Liver (tissue), 9 donors: ENCODE results near the gene PTPN12. TPM values are rescaled to one million over a fixed set of nuclear protein-coding genes. Genes with fewer than 3 reads are reported as not detected.

Experiments used
- DNase-seq: peaks from one replicate; pipeline ENCODE4 v3.0.0-alpha.2; 2017; ENCODE audit warnings: low spot score
- H3K27ac ChIP-seq, 2 donors: one replicate each; pipeline ENCODE4 v1.7.0; 2013; ENCODE audit warnings: inconsistent platforms in 2 of 2, low read length in 2 of 2, control low read depth in 1 of 2, low read depth in 1 of 2, mild to moderate bottlenecking in 1 of 2
- H3K27me3 ChIP-seq, 4 donors: one replicate each; pipeline versions ENCODE4 v1.6.1 to v1.7.0; 2013; ENCODE audit warnings: low read length in 3 of 4, inconsistent platforms in 1 of 4, mild to moderate bottlenecking in 1 of 4, moderate library complexity in 1 of 4; ENCODE audit not compliant: control insufficient read depth in 4 of 4, insufficient read depth in 4 of 4
- H3K36me3 ChIP-seq, 4 donors: one replicate each; pipeline versions ENCODE4 v1.6.1 to v1.7.0; 2013; ENCODE audit warnings: low read length in 3 of 4, mild to moderate bottlenecking in 3 of 4, low read depth in 1 of 4, moderate library complexity in 1 of 4; ENCODE audit not compliant: control insufficient read depth in 4 of 4, insufficient read depth in 3 of 4
- H3K4me1 ChIP-seq, 4 donors: one replicate each; pipeline versions ENCODE4 v1.6.1 to v1.7.0; 2013; ENCODE audit warnings: low read length in 3 of 4, mild to moderate bottlenecking in 3 of 4, moderate library complexity in 1 of 4; ENCODE audit not compliant: control insufficient read depth in 4 of 4, insufficient read depth in 4 of 4
- H3K4me3 ChIP-seq, 3 donors: one replicate each; pipeline versions ENCODE4 v1.6.1 to v1.7.0; 2013; ENCODE audit warnings: low read length in 3 of 3, control low read depth in 1 of 3, low read depth in 1 of 3, mild to moderate bottlenecking in 1 of 3
- H3K9ac ChIP-seq, 2 donors: one replicate each; pipeline ENCODE4 v1.7.0; 2013; ENCODE audit warnings: low read length in 2 of 2, mild to moderate bottlenecking in 2 of 2, moderate library complexity in 2 of 2, control low read depth in 1 of 2, low read depth in 1 of 2
- H3K9me3 ChIP-seq, 4 donors: one replicate each; pipeline versions ENCODE4 v1.6.1 to v1.7.0; 2013; ENCODE audit warnings: low read length in 3 of 4; ENCODE audit not compliant: control insufficient read depth in 4 of 4
- FOXA1 ChIP-seq: IDR thresholded peaks from 2 replicates; pipeline ENCODE4 v1.6.1; 2016; ENCODE audit warnings: antibody characterized with exemption
- FOXA2 ChIP-seq: IDR thresholded peaks from 2 replicates; pipeline ENCODE4 v1.6.1; 2016; ENCODE audit warnings: antibody characterized with exemption
- GABPA ChIP-seq, 2 donors: IDR thresholded peaks in 1 of 2; conservative IDR thresholded peaks in 1 of 2; 2 replicates each; pipeline ENCODE4 v1.6.1; 2016; ENCODE audit warnings: antibody characterized with exemption in 2 of 2, mild to moderate bottlenecking in 1 of 2, moderate library complexity in 1 of 2
- HNF4G ChIP-seq: IDR thresholded peaks from 2 replicates; pipeline ENCODE4 v1.6.1; 2016; ENCODE audit warnings: antibody characterized with exemption
- JUND ChIP-seq, 2 donors: IDR thresholded peaks; 2 replicates each; pipeline ENCODE4 v1.6.1; 2016; ENCODE audit warnings: antibody characterized with exemption in 2 of 2
- NR2F2 ChIP-seq: IDR thresholded peaks from 2 replicates; pipeline ENCODE4 v1.6.1; 2016; ENCODE audit warnings: antibody characterized with exemption
- RAD21 ChIP-seq, 2 donors: IDR thresholded peaks; 2 replicates each; pipeline ENCODE4 v1.6.1; 2016; ENCODE audit warnings: antibody characterized with exemption in 2 of 2, mild to moderate bottlenecking in 2 of 2
- RXRA ChIP-seq, 2 donors: IDR thresholded peaks; 2 replicates each; pipeline ENCODE4 v1.6.1; 2017 to 2018; ENCODE audit warnings: antibody characterized with exemption in 2 of 2, mild to moderate bottlenecking in 1 of 2
- SP1 ChIP-seq: IDR thresholded peaks from 2 replicates; pipeline ENCODE4 v1.6.1; 2018; ENCODE audit warnings: antibody characterized with exemption, mild to moderate bottlenecking
- TAF1 ChIP-seq: conservative IDR thresholded peaks from 2 replicates; pipeline ENCODE4 v1.6.1; 2016; ENCODE audit warnings: antibody characterized with exemption, mild to moderate bottlenecking
- WGBS: extraction: QIAGEN DNeasy Blood & Tissue Kit; methylation state at CpG from one replicate; pipeline ENCODE4 v1.1.7; 2013; 5-methylcytosine and 5-hydroxymethylcytosine counted together
- polyA plus RNA-seq, 2 donors: library from polyadenylated mRNA; stranded (reverse) in 1 of 2; unstranded in 1 of 2; fragments of 200-250 nt in 1 of 2; fragments of >200 nt in 1 of 2; fragmentation: Nextera tagmentation in 1 of 2; extraction: Ambion mirVana in 1 of 2; gene quantifications; one replicate each; pipeline versions ENCODE4 v1.2.1 to v1.2.3, GENCODE V29; 2013 to 2015
- total RNA-seq, 2 donors: library from RNA; depleted of rRNA; stranded (reverse); fragments of >200 nt; gene quantifications; one replicate each; pipeline ENCODE4 v1.2.3, GENCODE V29; 2014
- TF ChIP-seq, protein P1 (sequence below): fragments of 150-350 bp; IDR thresholded peaks from 2 replicates; pipeline ENCODE4 v1.5.1; 2017; ENCODE audit warnings: improper control_type of control experiment, low read depth, low read length; ENCODE audit not compliant: missing input control
- TF ChIP-seq, protein P2 (sequence below): IDR thresholded peaks from 2 replicates; pipeline ENCODE4 v1.6.1; 2016; ENCODE audit warnings: antibody characterized with exemption
- TF ChIP-seq, protein P3 (sequence below): IDR thresholded peaks from 2 replicates; pipeline ENCODE4 v1.6.1; 2016; ENCODE audit warnings: antibody characterized with exemption
- donor health status: healthy.
- donor health status: healthy.
- donor health status: healthy.
- donor health status: healthy.
- donor health status: healthy.

The PTPN12 gene
- total and polyA plus RNA-seq, 4 donors: 10.1 to 18.6 (median 15.3) TPM

DNA sequence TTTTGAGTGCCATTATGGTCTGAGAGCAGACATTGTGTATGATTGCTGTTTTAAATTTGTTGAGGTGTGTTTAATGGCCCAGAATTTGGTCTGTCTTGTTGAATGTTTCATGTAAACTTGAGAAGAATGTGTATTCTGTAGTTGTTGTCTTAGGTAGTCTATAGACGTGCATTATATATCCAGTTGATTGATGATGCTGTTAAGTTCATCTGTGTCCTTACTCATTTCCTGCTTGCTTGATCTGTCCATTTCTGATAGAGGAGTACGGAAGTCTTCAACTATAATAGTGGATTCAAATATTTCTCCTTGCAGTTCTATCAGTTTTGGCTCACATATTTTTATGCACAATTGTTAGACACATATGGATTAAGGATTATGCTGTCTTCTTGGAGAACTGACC, 16.0 kb downstream of the PTPN12 start:
- no peak overlapping the region for H3K9ac ChIP-seq
- H3K9me3 ChIP-seq: no peaks in the 10 kb centered on the region
- H3K27me3 ChIP-seq: no peaks in the 10 kb centered on the region
- no peak for TF ChIP-seq RXRA (IDR thresholded peaks at IDR 0.05)
- no peak for TF ChIP-seq FOXA1
- TF ChIP-seq HNF4G: no peak
- TF ChIP-seq RAD21 (IDR thresholded peaks at IDR 0.05): no peak
- TF ChIP-seq, protein P1, sequence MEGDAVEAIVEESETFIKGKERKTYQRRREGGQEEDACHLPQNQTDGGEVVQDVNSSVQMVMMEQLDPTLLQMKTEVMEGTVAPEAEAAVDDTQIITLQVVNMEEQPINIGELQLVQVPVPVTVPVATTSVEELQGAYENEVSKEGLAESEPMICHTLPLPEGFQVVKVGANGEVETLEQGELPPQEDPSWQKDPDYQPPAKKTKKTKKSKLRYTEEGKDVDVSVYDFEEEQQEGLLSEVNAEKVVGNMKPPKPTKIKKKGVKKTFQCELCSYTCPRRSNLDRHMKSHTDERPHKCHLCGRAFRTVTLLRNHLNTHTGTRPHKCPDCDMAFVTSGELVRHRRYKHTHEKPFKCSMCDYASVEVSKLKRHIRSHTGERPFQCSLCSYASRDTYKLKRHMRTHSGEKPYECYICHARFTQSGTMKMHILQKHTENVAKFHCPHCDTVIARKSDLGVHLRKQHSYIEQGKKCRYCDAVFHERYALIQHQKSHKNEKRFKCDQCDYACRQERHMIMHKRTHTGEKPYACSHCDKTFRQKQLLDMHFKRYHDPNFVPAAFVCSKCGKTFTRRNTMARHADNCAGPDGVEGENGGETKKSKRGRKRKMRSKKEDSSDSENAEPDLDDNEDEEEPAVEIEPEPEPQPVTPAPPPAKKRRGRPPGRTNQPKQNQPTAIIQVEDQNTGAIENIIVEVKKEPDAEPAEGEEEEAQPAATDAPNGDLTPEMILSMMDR: no peak
- TF ChIP-seq SP1: no peak
- no peaks in the 10 kb centered on the region for H3K4me1 ChIP-seq
- H3K36me3 ChIP-seq: peaks cover 0 to 3% (median 0%) of the 10 kb centered on the region in 4 donors
- WGBS: 85% methylated on average over 2 of the region's 2 CpGs
- no peak overlapping the region for H3K27ac ChIP-seq
- H3K4me3 ChIP-seq: no peak overlapping the region
- DNase-seq: no peak

DNA sequence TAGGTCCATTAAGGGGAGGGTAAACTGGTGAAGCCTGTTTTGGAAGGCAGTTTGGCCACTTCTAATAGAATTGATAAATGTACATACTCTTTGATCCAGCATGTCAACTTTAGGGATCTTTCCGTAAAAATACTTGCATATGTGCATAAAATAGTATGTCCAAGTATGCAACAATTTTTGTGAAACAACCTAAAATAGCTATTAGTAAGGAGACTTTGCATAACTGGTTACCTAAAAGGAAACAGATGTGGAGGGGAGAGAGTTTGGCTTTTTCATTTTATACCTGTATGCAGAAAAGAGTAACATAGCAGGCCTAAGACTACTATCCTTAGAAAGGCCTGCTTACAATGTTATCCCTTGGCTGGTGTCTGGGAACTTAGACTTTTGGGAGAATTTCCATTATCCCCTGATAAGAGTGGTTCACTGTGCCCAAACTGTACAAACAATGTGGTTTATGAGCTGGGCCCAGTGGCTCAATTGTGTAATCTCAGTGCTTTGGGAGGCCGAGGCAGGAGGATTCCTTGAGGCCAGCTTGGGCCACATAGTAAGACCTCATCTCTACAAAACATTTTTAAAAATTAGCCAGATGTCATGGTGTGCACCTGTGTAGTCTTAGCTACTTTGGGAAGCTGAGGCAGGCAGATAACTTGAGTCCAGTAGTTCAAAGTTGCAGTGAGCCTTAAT, 21.3 kb downstream of the PTPN12 start:
- no peaks in the 10 kb centered on the region for H3K27me3 ChIP-seq
- TF ChIP-seq GABPA (IDR thresholded peaks at IDR 0.05 in 1 of 2, conservative IDR thresholded peaks at IDR 0.05 in 1 of 2): no peak
- TF ChIP-seq NR2F2: no peak
- TF ChIP-seq, protein P2, sequence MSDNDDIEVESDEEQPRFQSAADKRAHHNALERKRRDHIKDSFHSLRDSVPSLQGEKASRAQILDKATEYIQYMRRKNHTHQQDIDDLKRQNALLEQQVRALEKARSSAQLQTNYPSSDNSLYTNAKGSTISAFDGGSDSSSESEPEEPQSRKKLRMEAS: no peak
- TF ChIP-seq FOXA2: no peak
- TF ChIP-seq, protein P1: no peak
- no peak for TF ChIP-seq FOXA1
- no peak for TF ChIP-seq SP1
- TF ChIP-seq JUND (IDR thresholded peaks at IDR 0.05): no peak
- TF ChIP-seq, protein P3, sequence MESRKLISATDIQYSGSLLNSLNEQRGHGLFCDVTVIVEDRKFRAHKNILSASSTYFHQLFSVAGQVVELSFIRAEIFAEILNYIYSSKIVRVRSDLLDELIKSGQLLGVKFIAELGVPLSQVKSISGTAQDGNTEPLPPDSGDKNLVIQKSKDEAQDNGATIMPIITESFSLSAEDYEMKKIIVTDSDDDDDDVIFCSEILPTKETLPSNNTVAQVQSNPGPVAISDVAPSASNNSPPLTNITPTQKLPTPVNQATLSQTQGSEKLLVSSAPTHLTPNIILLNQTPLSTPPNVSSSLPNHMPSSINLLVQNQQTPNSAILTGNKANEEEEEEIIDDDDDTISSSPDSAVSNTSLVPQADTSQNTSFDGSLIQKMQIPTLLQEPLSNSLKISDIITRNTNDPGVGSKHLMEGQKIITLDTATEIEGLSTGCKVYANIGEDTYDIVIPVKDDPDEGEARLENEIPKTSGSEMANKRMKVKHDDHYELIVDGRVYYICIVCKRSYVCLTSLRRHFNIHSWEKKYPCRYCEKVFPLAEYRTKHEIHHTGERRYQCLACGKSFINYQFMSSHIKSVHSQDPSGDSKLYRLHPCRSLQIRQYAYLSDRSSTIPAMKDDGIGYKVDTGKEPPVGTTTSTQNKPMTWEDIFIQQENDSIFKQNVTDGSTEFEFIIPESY: no peak
- no peak for TF ChIP-seq TAF1
- H3K9me3 ChIP-seq: no peaks in the 10 kb centered on the region
- peaks cover 0 to 3% (median 0%) of the 10 kb centered on the region in 4 donors for H3K4me1 ChIP-seq
- WGBS: 88% methylated on average over 2 of the region's 2 CpGs
- peaks cover 0 to 3% (median 0%) of the 10 kb centered on the region in 4 donors for H3K36me3 ChIP-seq
- DNase-seq: no peak
- H3K27ac ChIP-seq: no peak overlapping the region
- H3K9ac ChIP-seq: no peak overlapping the region
- H3K4me3 ChIP-seq: no peak overlapping the region
